Erythroblast (primary cell): ENCODE results near the gene STC2.

Source experiments
- GATA1 ChIP-seq: IDR thresholded peaks from 2 replicates; pipeline ENCODE4 v1.6.1; 2011; ENCODE audit warnings: low read depth, mild to moderate bottlenecking, control low read depth, low read length, moderate library complexity
- POLR2A ChIP-seq: IDR thresholded peaks from 2 replicates; pipeline ENCODE4 v1.6.1; 2011; ENCODE audit warnings: mild to moderate bottlenecking, low read length

DNA sequence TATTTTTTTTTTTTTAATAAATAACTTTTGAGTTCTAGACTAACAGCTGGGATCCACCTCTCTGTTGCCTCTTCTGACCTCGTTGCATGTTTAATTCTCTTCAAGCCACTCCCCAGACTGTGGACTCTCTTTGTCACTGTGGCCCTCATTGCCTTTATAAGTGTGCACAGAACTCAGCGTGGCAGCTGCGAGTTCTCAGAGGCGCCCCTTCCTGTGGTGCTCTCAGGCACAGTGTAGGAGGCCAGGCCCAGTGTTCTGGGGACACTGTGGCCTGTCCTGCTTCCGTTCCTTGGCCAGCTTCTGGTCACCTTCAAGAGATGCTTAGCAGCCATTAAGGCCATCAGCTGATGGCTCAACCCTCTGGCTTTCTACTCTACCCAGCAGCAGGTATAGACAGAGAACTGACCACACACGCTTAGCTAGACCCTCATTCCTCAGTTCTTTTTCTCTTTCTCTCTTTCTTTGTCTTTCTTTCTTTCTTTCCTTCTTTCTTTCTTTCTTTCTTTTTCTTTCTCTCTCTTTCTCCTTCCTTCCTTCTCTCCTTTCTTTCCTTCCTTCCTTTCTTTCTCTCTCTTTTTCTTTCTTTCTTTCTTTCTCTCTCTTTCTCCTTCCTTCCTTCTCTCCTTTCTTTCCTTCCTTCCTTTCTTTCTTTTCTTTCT, 27.7 kb downstream of the STC2 start:
- TF ChIP-seq POLR2A (no peak), GATA1 (no peak)
